HEK293 (cell line): ENCODE data around the gene PIK3IP1.

ENCODE experiments used
- BCL11B ChIP-seq: fragments of 450-650 bp; formaldehyde crosslinking; IDR thresholded peaks from 2 replicates; pipeline ENCODE4 v1.5.1; 2016; ENCODE audit warnings: low read depth, missing biosample characterization, missing genetic modification characterization
- MYNN ChIP-seq: fragments of 450-650 bp; formaldehyde crosslinking; IDR thresholded peaks from 2 replicates; pipeline ENCODE4 v1.5.1; 2016; ENCODE audit warnings: missing biosample characterization, missing genetic modification characterization, borderline replicate concordance
- YY1 ChIP-seq: fragments of 450-650 bp; formaldehyde crosslinking; IDR thresholded peaks from 2 replicates; pipeline ENCODE4 v1.5.1; 2018; ENCODE audit warnings: missing biosample characterization, missing genetic modification characterization
- ZFP3 ChIP-seq: fragments of 450-650 bp; formaldehyde crosslinking; IDR thresholded peaks from 2 replicates; pipeline ENCODE4 v1.5.1; 2016; ENCODE audit warnings: low read depth, missing biosample characterization, missing genetic modification characterization
- ZNF114 ChIP-seq: fragments of 450-650 bp; formaldehyde crosslinking; IDR thresholded peaks from 2 replicates; pipeline ENCODE4 v1.5.0; 2017; ENCODE audit warnings: missing biosample characterization, missing genetic modification characterization
- ZNF530 ChIP-seq: fragments of 450-650 bp; formaldehyde crosslinking; IDR thresholded peaks from 2 replicates; pipeline ENCODE4 v1.5.1; 2016; ENCODE audit warnings: low read depth, missing biosample characterization, missing genetic modification characterization
- ZNF707 ChIP-seq: fragments of 450-650 bp; formaldehyde crosslinking; IDR thresholded peaks from 2 replicates; pipeline ENCODE4 v1.5.1; 2016; ENCODE audit warnings: missing biosample characterization, missing genetic modification characterization
- ZNF792 ChIP-seq: fragments of 450-650 bp; formaldehyde crosslinking; IDR thresholded peaks from 2 replicates; pipeline ENCODE4 v1.5.1; 2016; ENCODE audit warnings: missing biosample characterization, missing genetic modification characterization
- TF ChIP-seq, protein P1 (sequence below): fragments of 450-650 bp; formaldehyde crosslinking; IDR thresholded peaks from 2 replicates; pipeline ENCODE4 v1.5.1; 2016; ENCODE audit warnings: missing biosample characterization, missing genetic modification characterization, low read depth
- TF ChIP-seq, protein P2 (sequence below): fragments of 450-650 bp; formaldehyde crosslinking; IDR thresholded peaks from 2 replicates; pipeline ENCODE4 v1.5.1; 2016; ENCODE audit warnings: missing biosample characterization, missing genetic modification characterization
- TF ChIP-seq, protein P3 (sequence below): fragments of 450-650 bp; formaldehyde crosslinking; IDR thresholded peaks from 2 replicates; pipeline ENCODE4 v1.5.1; 2016; ENCODE audit warnings: missing biosample characterization, missing genetic modification characterization
- TF ChIP-seq, protein P4 (sequence below): IDR thresholded peaks from 2 replicates; pipeline ENCODE4 v1.6.1; 2011; ENCODE audit warnings: mild to moderate bottlenecking, low read depth, low read length, borderline replicate concordance
- TF ChIP-seq, protein P5 (sequence below): fragments of 450-650 bp; formaldehyde crosslinking; IDR thresholded peaks from 2 replicates; pipeline ENCODE4 v1.5.1; 2016; ENCODE audit warnings: missing biosample characterization, missing genetic modification characterization

DNA sequence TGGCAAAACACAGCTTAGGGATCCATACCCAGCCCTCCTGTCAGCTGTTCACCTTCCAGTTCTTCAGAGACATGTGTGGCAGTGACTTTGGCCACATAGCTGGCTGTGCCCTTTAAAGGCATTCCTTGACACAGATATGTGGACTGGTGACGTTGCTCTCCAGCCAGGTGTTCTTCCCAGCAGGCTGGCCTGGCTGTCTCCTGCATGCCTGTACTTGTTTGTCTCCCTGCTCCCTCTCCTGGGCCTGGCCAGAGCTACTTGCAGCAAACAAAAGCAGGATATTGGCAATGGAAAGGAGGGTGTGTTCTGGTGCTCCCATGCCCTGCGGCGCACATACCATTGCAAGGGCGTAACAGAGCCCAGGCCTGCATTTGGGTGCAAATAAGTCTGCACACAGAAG lies 38.3 kb downstream of the PIK3IP1 start:
- TF ChIP-seq BCL11B (tag by site-specific recombination) (no peak), YY1 (tag by site-specific recombination) (no peak), ZFP3 (tag by site-specific recombination) (no peak), MYNN (no peak), ZNF530 (tag by site-specific recombination) (no peak), ZNF707 (tag by site-specific recombination) (no peak), ZNF114 (tag by site-specific recombination) (no peak), ZNF792 (tag by site-specific recombination) (no peak)
- TF ChIP-seq, protein P1, sequence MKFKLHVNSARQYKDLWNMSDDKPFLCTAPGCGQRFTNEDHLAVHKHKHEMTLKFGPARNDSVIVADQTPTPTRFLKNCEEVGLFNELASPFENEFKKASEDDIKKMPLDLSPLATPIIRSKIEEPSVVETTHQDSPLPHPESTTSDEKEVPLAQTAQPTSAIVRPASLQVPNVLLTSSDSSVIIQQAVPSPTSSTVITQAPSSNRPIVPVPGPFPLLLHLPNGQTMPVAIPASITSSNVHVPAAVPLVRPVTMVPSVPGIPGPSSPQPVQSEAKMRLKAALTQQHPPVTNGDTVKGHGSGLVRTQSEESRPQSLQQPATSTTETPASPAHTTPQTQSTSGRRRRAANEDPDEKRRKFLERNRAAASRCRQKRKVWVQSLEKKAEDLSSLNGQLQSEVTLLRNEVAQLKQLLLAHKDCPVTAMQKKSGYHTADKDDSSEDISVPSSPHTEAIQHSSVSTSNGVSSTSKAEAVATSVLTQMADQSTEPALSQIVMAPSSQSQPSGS, result no peak
- TF ChIP-seq, protein P2, sequence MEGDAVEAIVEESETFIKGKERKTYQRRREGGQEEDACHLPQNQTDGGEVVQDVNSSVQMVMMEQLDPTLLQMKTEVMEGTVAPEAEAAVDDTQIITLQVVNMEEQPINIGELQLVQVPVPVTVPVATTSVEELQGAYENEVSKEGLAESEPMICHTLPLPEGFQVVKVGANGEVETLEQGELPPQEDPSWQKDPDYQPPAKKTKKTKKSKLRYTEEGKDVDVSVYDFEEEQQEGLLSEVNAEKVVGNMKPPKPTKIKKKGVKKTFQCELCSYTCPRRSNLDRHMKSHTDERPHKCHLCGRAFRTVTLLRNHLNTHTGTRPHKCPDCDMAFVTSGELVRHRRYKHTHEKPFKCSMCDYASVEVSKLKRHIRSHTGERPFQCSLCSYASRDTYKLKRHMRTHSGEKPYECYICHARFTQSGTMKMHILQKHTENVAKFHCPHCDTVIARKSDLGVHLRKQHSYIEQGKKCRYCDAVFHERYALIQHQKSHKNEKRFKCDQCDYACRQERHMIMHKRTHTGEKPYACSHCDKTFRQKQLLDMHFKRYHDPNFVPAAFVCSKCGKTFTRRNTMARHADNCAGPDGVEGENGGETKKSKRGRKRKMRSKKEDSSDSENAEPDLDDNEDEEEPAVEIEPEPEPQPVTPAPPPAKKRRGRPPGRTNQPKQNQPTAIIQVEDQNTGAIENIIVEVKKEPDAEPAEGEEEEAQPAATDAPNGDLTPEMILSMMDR, result no peak
- TF ChIP-seq, protein P3, sequence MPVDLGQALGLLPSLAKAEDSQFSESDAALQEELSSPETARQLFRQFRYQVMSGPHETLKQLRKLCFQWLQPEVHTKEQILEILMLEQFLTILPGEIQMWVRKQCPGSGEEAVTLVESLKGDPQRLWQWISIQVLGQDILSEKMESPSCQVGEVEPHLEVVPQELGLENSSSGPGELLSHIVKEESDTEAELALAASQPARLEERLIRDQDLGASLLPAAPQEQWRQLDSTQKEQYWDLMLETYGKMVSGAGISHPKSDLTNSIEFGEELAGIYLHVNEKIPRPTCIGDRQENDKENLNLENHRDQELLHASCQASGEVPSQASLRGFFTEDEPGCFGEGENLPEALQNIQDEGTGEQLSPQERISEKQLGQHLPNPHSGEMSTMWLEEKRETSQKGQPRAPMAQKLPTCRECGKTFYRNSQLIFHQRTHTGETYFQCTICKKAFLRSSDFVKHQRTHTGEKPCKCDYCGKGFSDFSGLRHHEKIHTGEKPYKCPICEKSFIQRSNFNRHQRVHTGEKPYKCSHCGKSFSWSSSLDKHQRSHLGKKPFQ (tag by site-specific recombination), result no peak
- TF ChIP-seq, protein P4, sequence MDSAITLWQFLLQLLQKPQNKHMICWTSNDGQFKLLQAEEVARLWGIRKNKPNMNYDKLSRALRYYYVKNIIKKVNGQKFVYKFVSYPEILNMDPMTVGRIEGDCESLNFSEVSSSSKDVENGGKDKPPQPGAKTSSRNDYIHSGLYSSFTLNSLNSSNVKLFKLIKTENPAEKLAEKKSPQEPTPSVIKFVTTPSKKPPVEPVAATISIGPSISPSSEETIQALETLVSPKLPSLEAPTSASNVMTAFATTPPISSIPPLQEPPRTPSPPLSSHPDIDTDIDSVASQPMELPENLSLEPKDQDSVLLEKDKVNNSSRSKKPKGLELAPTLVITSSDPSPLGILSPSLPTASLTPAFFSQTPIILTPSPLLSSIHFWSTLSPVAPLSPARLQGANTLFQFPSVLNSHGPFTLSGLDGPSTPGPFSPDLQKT, result no peak
- TF ChIP-seq, protein P5, sequence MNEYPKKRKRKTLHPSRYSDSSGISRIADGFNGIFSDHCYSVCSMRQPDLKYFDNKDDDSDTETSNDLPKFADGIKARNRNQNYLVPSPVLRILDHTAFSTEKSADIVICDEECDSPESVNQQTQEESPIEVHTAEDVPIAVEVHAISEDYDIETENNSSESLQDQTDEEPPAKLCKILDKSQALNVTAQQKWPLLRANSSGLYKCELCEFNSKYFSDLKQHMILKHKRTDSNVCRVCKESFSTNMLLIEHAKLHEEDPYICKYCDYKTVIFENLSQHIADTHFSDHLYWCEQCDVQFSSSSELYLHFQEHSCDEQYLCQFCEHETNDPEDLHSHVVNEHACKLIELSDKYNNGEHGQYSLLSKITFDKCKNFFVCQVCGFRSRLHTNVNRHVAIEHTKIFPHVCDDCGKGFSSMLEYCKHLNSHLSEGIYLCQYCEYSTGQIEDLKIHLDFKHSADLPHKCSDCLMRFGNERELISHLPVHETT (tag by site-specific recombination), result no peak
